Calu3 (cell line): ENCODE measurements around the gene JAKMIP3. TPM values are rescaled to one million over a fixed set of nuclear protein-coding genes. Genes with fewer than 3 reads are reported as not detected.

Experiments used
- BruUV-seq: library from RNA; stranded (reverse); fragments of 400-500 nt; replicated peaks from 2 replicates; lab custom pipeline; 2021; lab: Mats Ljungman, UMichigan
- CTCF ChIA-PET: fragments of 300-600 bp; sonication (Branson Sonifier 250); formaldehyde crosslinking; loops from one replicate; lab custom pipeline; 2022; ENCODE audit warnings: antibody characterized with exemption; lab: Charles Lee
- DNase-seq: peaks from one replicate; pipeline ENCODE4 v3.0.0; 2022
- H3K27ac Mint-ChIP-seq: one replicate; pipeline ENCODE4 v1.8.0; 2022; ENCODE audit warnings: mixed read lengths; ENCODE audit not compliant: unreplicated experiment
- H3K27me3 Mint-ChIP-seq: one replicate; pipeline ENCODE4 v1.8.0; 2022; ENCODE audit warnings: mixed read lengths; ENCODE audit not compliant: unreplicated experiment
- H3K36me3 Mint-ChIP-seq: one replicate; pipeline ENCODE4 v1.8.0; 2022; ENCODE audit warnings: mild to moderate bottlenecking, moderate library complexity, mixed read lengths; ENCODE audit not compliant: insufficient read depth, unreplicated experiment
- H3K4me1 Mint-ChIP-seq: one replicate; pipeline ENCODE4 v1.8.0; 2022; ENCODE audit warnings: mild to moderate bottlenecking, low read depth, mixed read lengths; ENCODE audit not compliant: unreplicated experiment
- H3K4me3 Mint-ChIP-seq: one replicate; pipeline ENCODE4 v1.8.0; 2022; ENCODE audit warnings: mild to moderate bottlenecking, low read depth, moderate library complexity, mixed read lengths; ENCODE audit not compliant: unreplicated experiment
- H3K9me3 Mint-ChIP-seq: one replicate; pipeline ENCODE4 v1.8.0; 2022; ENCODE audit warnings: low read depth, mixed read lengths; ENCODE audit not compliant: unreplicated experiment
- CTCF ChIP-seq: fragments of 200-600 bp; IDR thresholded peaks from one replicate; pipeline ENCODE4 v1.8.0; 2022; ENCODE audit warnings: antibody characterized with exemption; ENCODE audit not compliant: unreplicated experiment
- intact Hi-C: fragments of 100-400 bp; cut with micrococcal nuclease; formaldehyde crosslinking; loops from one replicate; pipeline ENCODE4 v1.10.0; 2022; ENCODE audit not compliant: unreplicated experiment
- total RNA-seq: library from RNA; stranded (reverse); gene quantifications from 2 replicates; pipeline ENCODE4 v1.2.3, GENCODE V29; 2022

The JAKMIP3 gene
- total RNA-seq, 1 experiment from 2014 or later = 0.05 TPM

- Mint-ChIP-seq H3K9me3 (no peaks in the 10 kb centered on the region), H3K4me1 (no peaks in the 10 kb centered on the region), H3K27ac (no peak overlapping the region), H3K27me3 (peaks cover 47% of the 10 kb centered on the region), H3K4me3 (no peak overlapping the region), H3K36me3 (no peaks in the 10 kb centered on the region)
- CTCF ChIA-PET = no interaction called here
- no peak for DNase-seq
- intact Hi-C loops = no loop called here
- BruUV-seq = no TSS peak
- TF ChIP-seq CTCF = no peak
These were observed 40.7 kb downstream of the JAKMIP3 start for GRCh38 chr10:132106431-132106830.

GRCh38 chr10:132107186-132107948 lies 41.6 kb downstream of the JAKMIP3 start:
- intact Hi-C loops = no loop called here
- CTCF ChIA-PET = interaction anchor here (0.6 kb wide), 1 partner anchor 204 kb away, joined by 3 read pairs; no protein-coding TSS in a partner anchor
- H3K4me3 Mint-ChIP-seq = no peak overlapping the region
- no peak for TF ChIP-seq CTCF
- H3K27ac Mint-ChIP-seq = no peak overlapping the region
- no peaks in the 10 kb centered on the region for H3K36me3 Mint-ChIP-seq
- H3K4me1 Mint-ChIP-seq = no peaks in the 10 kb centered on the region
- H3K27me3 Mint-ChIP-seq = peaks cover 47% of the 10 kb centered on the region
- BruUV-seq = no TSS peak
- DNase-seq = no peak
- no peaks in the 10 kb centered on the region for H3K9me3 Mint-ChIP-seq

- intact Hi-C loops = no loop called here
- H3K4me1 Mint-ChIP-seq = no peaks in the 10 kb centered on the region
- CTCF ChIA-PET = no interaction called here
These were observed 42.5 kb downstream of the JAKMIP3 start for GRCh38 chr10:132107949-132108877.

More at GRCh38 chr10:132107949-132108877, 42.5 kb downstream of the JAKMIP3 start:
- no peak overlapping the region for H3K27ac Mint-ChIP-seq
- H3K36me3 Mint-ChIP-seq = no peaks in the 10 kb centered on the region
- TF ChIP-seq CTCF = no peak
- no peak for DNase-seq
- peaks cover 47% of the 10 kb centered on the region for H3K27me3 Mint-ChIP-seq
- BruUV-seq = no TSS peak
- H3K4me3 Mint-ChIP-seq = no peak overlapping the region
- no peaks in the 10 kb centered on the region for H3K9me3 Mint-ChIP-seq
